Tibial artery (tissue), 4 donors: Measurements from ENCODE around the gene LAMA5.

Experiments used
- DNase-seq, 2 donors: peaks; one replicate each; pipeline ENCODE4 v3.0.0-alpha.2; 2019
- H3K27ac ChIP-seq, 2 donors: fragments of 200-600 bp; sonication (generic) in 1 of 2; 1 replicate in 1 of 2; 2 replicates in 1 of 2; pipeline ENCODE4 v1.5.1; 2018 to 2019; ENCODE audit warnings: mild to moderate bottlenecking in 1 of 2
- H3K27me3 ChIP-seq, 2 donors: fragments of 200-600 bp; sonication (generic) in 1 of 2; one replicate each; pipeline versions ENCODE4 v1.5.1 to v1.6.0; 2016 to 2019
- H3K36me3 ChIP-seq, 3 donors: fragments of 200-600 bp; sonication (generic) in 2 of 3; one replicate each; pipeline ENCODE4 v1.5.1; 2016 to 2019; ENCODE audit warnings: mild to moderate bottlenecking in 2 of 3
- H3K4me1 ChIP-seq, 4 donors: fragments of 200-600 bp; sonication (generic) in 2 of 4; 1 replicate in 3 of 4; 2 replicates in 1 of 4; pipeline ENCODE4 v1.5.1; 2016 to 2019
- H3K4me3 ChIP-seq, 2 donors: fragments of 200-600 bp; sonication (generic) in 1 of 2; 1 replicate in 1 of 2; 2 replicates in 1 of 2; pipeline ENCODE4 v1.5.1; 2018 to 2019; ENCODE audit warnings: mild to moderate bottlenecking in 2 of 2
- H3K9me3 ChIP-seq, 3 donors: fragments of 200-600 bp; sonication (generic) in 1 of 3; one replicate each; pipeline ENCODE4 v1.5.1; 2016 to 2019
- intact Hi-C: fragments of 100-400 bp; cut with DNase I; formaldehyde crosslinking; loops from one replicate; pipeline ENCODE4 v1.15.0; 2023; ENCODE audit warnings: low total_unique reads
- TF ChIP-seq, protein P1 (sequence below), 2 experiments: fragments of 200-600 bp in 1 of 2; fragments of 450-650 bp in 1 of 2; IDR thresholded peaks; one replicate each; pipeline ENCODE4 v1.5.1; 2017 to 2019; ENCODE audit warnings: antibody characterized with exemption in 2 of 2, mild to moderate bottlenecking in 1 of 2, moderate library complexity in 1 of 2

LAMA5 gene

GRCh38 chr20:62311832-62312661, 55.1 kb downstream of the LAMA5 start:
- peaks cover 94 to 99% (median 98%) of the 10 kb centered on the region in 3 donors for H3K36me3 ChIP-seq
- no peak overlapping the region for H3K27ac ChIP-seq
- intact Hi-C loops = no loop called here
- DNase-seq = no peak
- TF ChIP-seq, protein P1, sequence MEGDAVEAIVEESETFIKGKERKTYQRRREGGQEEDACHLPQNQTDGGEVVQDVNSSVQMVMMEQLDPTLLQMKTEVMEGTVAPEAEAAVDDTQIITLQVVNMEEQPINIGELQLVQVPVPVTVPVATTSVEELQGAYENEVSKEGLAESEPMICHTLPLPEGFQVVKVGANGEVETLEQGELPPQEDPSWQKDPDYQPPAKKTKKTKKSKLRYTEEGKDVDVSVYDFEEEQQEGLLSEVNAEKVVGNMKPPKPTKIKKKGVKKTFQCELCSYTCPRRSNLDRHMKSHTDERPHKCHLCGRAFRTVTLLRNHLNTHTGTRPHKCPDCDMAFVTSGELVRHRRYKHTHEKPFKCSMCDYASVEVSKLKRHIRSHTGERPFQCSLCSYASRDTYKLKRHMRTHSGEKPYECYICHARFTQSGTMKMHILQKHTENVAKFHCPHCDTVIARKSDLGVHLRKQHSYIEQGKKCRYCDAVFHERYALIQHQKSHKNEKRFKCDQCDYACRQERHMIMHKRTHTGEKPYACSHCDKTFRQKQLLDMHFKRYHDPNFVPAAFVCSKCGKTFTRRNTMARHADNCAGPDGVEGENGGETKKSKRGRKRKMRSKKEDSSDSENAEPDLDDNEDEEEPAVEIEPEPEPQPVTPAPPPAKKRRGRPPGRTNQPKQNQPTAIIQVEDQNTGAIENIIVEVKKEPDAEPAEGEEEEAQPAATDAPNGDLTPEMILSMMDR (IDR thresholded peaks at IDR 0.05) = no peak
- H3K9me3 ChIP-seq = no peaks in the 10 kb centered on the region
- H3K4me1 ChIP-seq = no peaks in the 10 kb centered on the region
- H3K4me3 ChIP-seq = no peak overlapping the region
- no peaks in the 10 kb centered on the region for H3K27me3 ChIP-seq

DNA sequence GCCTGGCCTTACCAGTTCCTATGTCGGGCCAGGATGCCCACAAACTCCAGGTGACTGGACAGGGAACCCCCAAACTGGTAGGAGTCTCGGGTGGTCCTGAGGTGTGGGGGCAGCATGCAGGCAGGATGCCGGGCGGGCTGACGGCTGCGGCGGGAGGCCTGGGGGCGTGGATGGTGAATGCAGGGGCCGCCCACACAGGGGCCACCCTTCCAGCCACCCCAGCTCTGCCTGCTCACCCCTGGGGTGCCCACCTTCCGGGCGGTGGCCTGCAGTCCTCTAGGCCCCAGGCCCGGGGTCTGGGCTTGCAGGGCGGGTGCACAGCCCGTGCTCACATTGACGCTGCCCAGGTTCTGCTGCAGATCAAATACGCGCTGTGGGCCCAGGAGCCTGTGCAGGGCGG, 56.0 kb downstream of the LAMA5 start:
- Histone ChIP-seq H3K4me3 (no peak overlapping the region), H3K27me3 (no peaks in the 10 kb centered on the region), H3K36me3 (peaks cover 94 to 99% (median 98%) of the 10 kb centered on the region in 3 donors), H3K4me1 (peaks cover 0 to 2% (median 0%) of the 10 kb centered on the region in 4 donors), H3K9me3 (no peaks in the 10 kb centered on the region), H3K27ac (no peak overlapping the region)
- intact Hi-C loops = no loop called here
- TF ChIP-seq, protein P1 (IDR thresholded peaks at IDR 0.05) = no peak
- DNase-seq = no peak

GRCh38 chr20:62310757-62311121, 56.4 kb downstream of the LAMA5 start:
- no peak overlapping the region for H3K27ac ChIP-seq
- no peak overlapping the region for H3K4me3 ChIP-seq

DNA sequence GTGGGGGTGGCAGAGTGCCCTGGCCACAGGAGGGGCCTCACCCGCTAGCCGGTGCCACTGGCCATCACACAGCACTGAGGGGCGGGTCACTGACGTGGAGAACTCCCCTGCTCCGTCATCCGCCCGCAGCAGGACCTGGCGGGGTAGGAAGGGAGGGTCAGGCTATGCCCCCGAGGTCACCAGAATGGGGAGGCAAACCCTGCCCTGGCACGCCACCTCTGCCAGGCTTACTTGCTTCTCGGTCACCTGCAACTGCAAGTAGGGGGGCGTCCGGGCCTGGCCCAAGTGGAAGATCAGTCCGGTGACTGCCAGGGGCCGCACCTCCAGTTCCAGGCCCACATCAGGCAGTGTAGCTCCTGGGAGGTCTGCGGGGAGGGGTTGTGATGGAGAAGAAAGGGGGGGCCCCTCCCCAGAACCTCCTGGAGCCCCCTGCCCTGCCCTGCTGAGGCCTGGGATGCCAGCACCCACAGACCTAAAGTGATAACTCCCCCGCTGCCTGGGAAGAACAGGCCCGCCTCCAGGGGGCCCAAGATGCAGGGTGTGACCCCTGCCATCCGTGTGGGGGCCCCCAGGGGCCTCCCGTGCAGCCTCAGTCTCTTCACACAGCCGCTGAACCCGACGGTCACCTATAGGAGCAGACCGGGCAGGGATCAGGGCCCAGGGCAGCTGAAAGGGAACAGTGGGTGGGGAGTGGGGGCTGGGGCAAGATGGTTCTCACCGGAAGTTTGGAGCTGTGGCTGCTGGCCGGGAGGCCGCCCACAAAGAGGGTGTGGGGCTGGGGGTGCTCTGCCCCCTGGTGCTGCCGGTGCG, 57.0 kb downstream of the LAMA5 start:
- H3K36me3 ChIP-seq = peaks cover 84 to 99% (median 97%) of the 10 kb centered on the region in 3 donors
- H3K4me3 ChIP-seq = no peak overlapping the region
- H3K4me1 ChIP-seq = peaks cover 0 to 10% (median 5%) of the 10 kb centered on the region in 4 donors
- H3K27me3 ChIP-seq = no peaks in the 10 kb centered on the region
- DNase-seq = no peak
- H3K27ac ChIP-seq = no peak overlapping the region
- TF ChIP-seq, protein P1 (IDR thresholded peaks at IDR 0.05) = no peak
- no peaks in the 10 kb centered on the region for H3K9me3 ChIP-seq
- intact Hi-C loops = no loop called here

More at GRCh38 chr20:62310757-62311121, 56.4 kb downstream of the LAMA5 start:
- peaks cover 90 to 99% (median 98%) of the 10 kb centered on the region in 3 donors for H3K36me3 ChIP-seq
- H3K4me1 ChIP-seq = peaks cover 0 to 4% (median under 1%) of the 10 kb centered on the region in 4 donors
- no peak for DNase-seq
- TF ChIP-seq, protein P1 (IDR thresholded peaks at IDR 0.05) = no peak
- H3K27me3 ChIP-seq = no peaks in the 10 kb centered on the region
- H3K9me3 ChIP-seq = no peaks in the 10 kb centered on the region
- intact Hi-C loops = no loop called here

- TF ChIP-seq, protein P1 (IDR thresholded peaks at IDR 0.05) = no peak
- Histone ChIP-seq H3K36me3 (peaks cover 76 to 99% (median 91%) of the 10 kb centered on the region in 3 donors), H3K27ac (no peak overlapping the region), H3K9me3 (no peaks in the 10 kb centered on the region), H3K4me3 (no peak overlapping the region), H3K4me1 (peaks cover under 1 to 18% (median 12%) of the 10 kb centered on the region in 4 donors), H3K27me3 (no peaks in the 10 kb centered on the region)
- DNase-seq = no peak
- intact Hi-C loops = no loop called here
Observed at GRCh38 chr20:62309198-62309944, 57.7 kb downstream of the LAMA5 start.
